ENCODE measurements around the gene OTUB1.

GRCh38 chr11:64007160-64007628 lies 21.0 kb downstream of the OTUB1 start:
- TF ChIP-seq EZH2phosphoT487 (IDR thresholded peaks at IDR 0.05; ENCODE audit: low read length) = no peak
- TF ChIP-seq, protein P1, sequence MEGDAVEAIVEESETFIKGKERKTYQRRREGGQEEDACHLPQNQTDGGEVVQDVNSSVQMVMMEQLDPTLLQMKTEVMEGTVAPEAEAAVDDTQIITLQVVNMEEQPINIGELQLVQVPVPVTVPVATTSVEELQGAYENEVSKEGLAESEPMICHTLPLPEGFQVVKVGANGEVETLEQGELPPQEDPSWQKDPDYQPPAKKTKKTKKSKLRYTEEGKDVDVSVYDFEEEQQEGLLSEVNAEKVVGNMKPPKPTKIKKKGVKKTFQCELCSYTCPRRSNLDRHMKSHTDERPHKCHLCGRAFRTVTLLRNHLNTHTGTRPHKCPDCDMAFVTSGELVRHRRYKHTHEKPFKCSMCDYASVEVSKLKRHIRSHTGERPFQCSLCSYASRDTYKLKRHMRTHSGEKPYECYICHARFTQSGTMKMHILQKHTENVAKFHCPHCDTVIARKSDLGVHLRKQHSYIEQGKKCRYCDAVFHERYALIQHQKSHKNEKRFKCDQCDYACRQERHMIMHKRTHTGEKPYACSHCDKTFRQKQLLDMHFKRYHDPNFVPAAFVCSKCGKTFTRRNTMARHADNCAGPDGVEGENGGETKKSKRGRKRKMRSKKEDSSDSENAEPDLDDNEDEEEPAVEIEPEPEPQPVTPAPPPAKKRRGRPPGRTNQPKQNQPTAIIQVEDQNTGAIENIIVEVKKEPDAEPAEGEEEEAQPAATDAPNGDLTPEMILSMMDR (IDR thresholded peaks at IDR 0.05; ENCODE audit: low read length) = no peak
- TF ChIP-seq EZH2 (optimal IDR thresholded peaks at IDR 0.05; ENCODE audit: low read depth, low read length) = no peak
